ENCODE results near the gene TMEM259.
A peak's percentile ranks its signal among the peaks of the same experiment; 100 is the strongest.

TMEM259 gene

DNA sequence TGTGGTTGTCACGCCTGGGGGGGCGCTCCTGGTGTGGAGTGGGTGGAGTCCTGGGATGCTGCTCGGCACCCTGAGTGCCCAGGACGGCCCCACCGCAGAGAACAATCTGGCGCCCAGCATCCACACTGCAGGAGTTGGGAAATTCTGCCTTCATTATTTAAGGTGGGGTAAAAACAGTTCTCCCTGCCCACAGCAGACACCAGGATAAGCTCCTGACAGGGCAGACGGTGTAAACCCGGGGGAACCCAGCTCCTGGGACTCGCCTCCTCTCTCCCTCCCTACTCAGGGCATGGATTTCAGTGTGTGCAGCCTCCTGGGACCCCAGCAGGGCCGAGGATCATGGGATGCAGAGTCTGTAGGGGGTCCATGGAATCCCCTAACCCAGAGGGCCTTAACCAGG, 44.4 kb downstream of the TMEM259 start:
- H2BK15ac ChIP-seq (ENCODE audit: low read depth, poor library complexity, severe bottlenecking), result no peak overlapping the region
- H2AK5ac ChIP-seq (ENCODE audit: low read length, severe bottlenecking), result no peak overlapping the region
- no peak overlapping the region for H3K4ac ChIP-seq (ENCODE audit: low read depth in 1 of 2, low read length in 2 of 2)
- no peak overlapping the region for H3K9ac ChIP-seq (ENCODE audit: low read length)
- H2BK12ac ChIP-seq (ENCODE audit: low read length in 2 of 2), result no peak overlapping the region
- H3K4me2 ChIP-seq (ENCODE audit: low read length, poor library complexity, severe bottlenecking), result no peak overlapping the region
- H3K23ac ChIP-seq (ENCODE audit: low read length in 2 of 2), result no peak overlapping the region
- H3K18ac ChIP-seq (ENCODE audit: low read depth in 1 of 2, low read length in 2 of 2), result peak overlapping the region in 1 of 2 experiments; percentile 21
- no peak overlapping the region for H2AFZ ChIP-seq (ENCODE audit: low read depth, low read length)
- no peak overlapping the region for H2BK5ac ChIP-seq (ENCODE audit: low read depth, low read length, poor library complexity, severe bottlenecking)
- H3K9me3 ChIP-seq (ENCODE audit: control insufficient read depth, low read length), result no peaks in the 10 kb centered on the region
- H2BK120ac ChIP-seq (ENCODE audit: low read depth, low read length), result no peak overlapping the region
- H3K27me3 ChIP-seq (ENCODE audit: control insufficient read depth in 1 of 2, insufficient read depth in 1 of 2, low read length in 2 of 2), result no peaks in the 10 kb centered on the region
- no peak overlapping the region for H3K14ac ChIP-seq (ENCODE audit: low read length in 2 of 2)
- no peak overlapping the region for H4K8ac ChIP-seq (ENCODE audit: low read length)
- peaks cover 11 to 53% of the 10 kb centered on the region in 2 experiments for H3K36me3 ChIP-seq (ENCODE audit: control insufficient read depth in 1 of 2, insufficient read depth in 2 of 2, low read depth in 1 of 2, low read length in 2 of 2)
- no peak overlapping the region for H3K4me3 ChIP-seq (ENCODE audit: insufficient read depth in 1 of 2, low read depth in 1 of 2, low read length in 2 of 2)
- WGBS, result 86% methylated on average over 8 of the region's 10 CpGs
- H4K91ac ChIP-seq (ENCODE audit: low read length), result no peak overlapping the region
- DNase-seq, result no peak
- peaks cover 20% of the 10 kb centered on the region for H3K79me1 ChIP-seq (replicated peaks; ENCODE audit: low read length, poor library complexity, severe bottlenecking)
- H3K4me1 ChIP-seq (ENCODE audit: control insufficient read depth, insufficient read depth, low read depth, low read length), result peaks cover 21% of the 10 kb centered on the region
- no peak overlapping the region for H3K27ac ChIP-seq (ENCODE audit: low read length, poor library complexity, severe bottlenecking)

DNA sequence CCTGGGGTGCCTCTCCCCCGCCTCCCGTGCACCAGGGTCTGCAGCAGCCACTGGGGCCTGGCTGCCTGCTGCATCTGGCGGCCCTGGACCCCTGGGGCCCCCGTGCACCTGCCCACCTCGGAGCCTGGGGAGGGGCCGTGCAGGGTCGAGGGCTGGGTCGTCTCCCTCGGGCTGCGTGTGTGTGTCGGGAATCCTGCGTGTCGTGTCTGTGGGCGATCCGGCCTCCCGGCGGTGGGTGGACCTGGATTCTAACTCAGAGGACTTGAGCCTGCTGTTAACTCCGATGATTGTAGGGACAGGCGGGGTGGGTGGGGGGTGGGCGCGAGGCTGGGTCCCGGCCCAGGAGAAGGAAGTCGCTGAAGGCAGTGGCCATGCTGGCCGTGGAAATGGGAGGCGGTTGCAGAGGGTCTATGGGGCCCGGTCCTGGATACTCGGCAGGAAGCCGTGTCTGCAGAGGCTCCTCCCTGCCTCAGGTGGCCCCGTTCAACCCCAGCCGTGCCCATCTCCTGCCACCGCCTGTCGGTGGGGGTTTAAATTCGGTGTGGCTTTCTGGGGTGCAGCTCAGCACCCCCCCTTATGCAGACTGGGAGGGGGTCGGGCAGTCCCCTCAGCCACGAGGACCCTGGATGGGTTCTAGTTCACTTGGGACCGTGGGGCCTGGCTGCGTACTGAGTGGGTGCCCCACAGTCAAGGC, 46.2 kb downstream of the TMEM259 start:
- H3K14ac ChIP-seq (ENCODE audit: low read length in 2 of 2), result peak overlapping the region in 1 of 2 experiments; percentile 36
- no peak overlapping the region for H3K4me3 ChIP-seq (ENCODE audit: insufficient read depth in 1 of 2, low read depth in 1 of 2, low read length in 2 of 2)
- no peak overlapping the region for H3K18ac ChIP-seq (ENCODE audit: low read depth in 1 of 2, low read length in 2 of 2)
- H2BK5ac ChIP-seq (ENCODE audit: low read depth, low read length, poor library complexity, severe bottlenecking), result no peak overlapping the region
- 86% methylated on average over 37 of the region's 37 CpGs for WGBS
- H3K9me3 ChIP-seq (ENCODE audit: control insufficient read depth, low read length), result peaks cover 8% of the 10 kb centered on the region
- H3K36me3 ChIP-seq (ENCODE audit: control insufficient read depth in 1 of 2, insufficient read depth in 2 of 2, low read depth in 1 of 2, low read length in 2 of 2), result peaks cover 27 to 70% of the 10 kb centered on the region in 2 experiments
- no peak overlapping the region for H3K4ac ChIP-seq (ENCODE audit: low read depth in 1 of 2, low read length in 2 of 2)
- peaks cover 20% of the 10 kb centered on the region for H3K79me1 ChIP-seq (replicated peaks; ENCODE audit: low read length, poor library complexity, severe bottlenecking)
- H3K27ac ChIP-seq (ENCODE audit: low read length, poor library complexity, severe bottlenecking), result no peak overlapping the region
- H3K9ac ChIP-seq (ENCODE audit: low read length), result no peak overlapping the region
- H3K4me2 ChIP-seq (ENCODE audit: low read length, poor library complexity, severe bottlenecking), result no peak overlapping the region
- H4K91ac ChIP-seq (ENCODE audit: low read length), result no peak overlapping the region
- H3K23ac ChIP-seq (ENCODE audit: low read length in 2 of 2), result no peak overlapping the region
- no peak overlapping the region for H2BK120ac ChIP-seq (ENCODE audit: low read depth, low read length)
- H2BK15ac ChIP-seq (ENCODE audit: low read depth, poor library complexity, severe bottlenecking), result no peak overlapping the region
- H2BK12ac ChIP-seq (ENCODE audit: low read length in 2 of 2), result no peak overlapping the region
- DNase-seq, result no peak
- H3K4me1 ChIP-seq (ENCODE audit: control insufficient read depth, insufficient read depth, low read depth, low read length), result peaks cover 9% of the 10 kb centered on the region
- peak overlapping the region; percentile 40 for H4K8ac ChIP-seq (ENCODE audit: low read length)
- no peak overlapping the region for H2AFZ ChIP-seq (ENCODE audit: low read depth, low read length)
- H3K27me3 ChIP-seq (ENCODE audit: control insufficient read depth in 1 of 2, insufficient read depth in 1 of 2, low read length in 2 of 2), result no peaks in the 10 kb centered on the region
- no peak overlapping the region for H2AK5ac ChIP-seq (ENCODE audit: low read length, severe bottlenecking)

DNA sequence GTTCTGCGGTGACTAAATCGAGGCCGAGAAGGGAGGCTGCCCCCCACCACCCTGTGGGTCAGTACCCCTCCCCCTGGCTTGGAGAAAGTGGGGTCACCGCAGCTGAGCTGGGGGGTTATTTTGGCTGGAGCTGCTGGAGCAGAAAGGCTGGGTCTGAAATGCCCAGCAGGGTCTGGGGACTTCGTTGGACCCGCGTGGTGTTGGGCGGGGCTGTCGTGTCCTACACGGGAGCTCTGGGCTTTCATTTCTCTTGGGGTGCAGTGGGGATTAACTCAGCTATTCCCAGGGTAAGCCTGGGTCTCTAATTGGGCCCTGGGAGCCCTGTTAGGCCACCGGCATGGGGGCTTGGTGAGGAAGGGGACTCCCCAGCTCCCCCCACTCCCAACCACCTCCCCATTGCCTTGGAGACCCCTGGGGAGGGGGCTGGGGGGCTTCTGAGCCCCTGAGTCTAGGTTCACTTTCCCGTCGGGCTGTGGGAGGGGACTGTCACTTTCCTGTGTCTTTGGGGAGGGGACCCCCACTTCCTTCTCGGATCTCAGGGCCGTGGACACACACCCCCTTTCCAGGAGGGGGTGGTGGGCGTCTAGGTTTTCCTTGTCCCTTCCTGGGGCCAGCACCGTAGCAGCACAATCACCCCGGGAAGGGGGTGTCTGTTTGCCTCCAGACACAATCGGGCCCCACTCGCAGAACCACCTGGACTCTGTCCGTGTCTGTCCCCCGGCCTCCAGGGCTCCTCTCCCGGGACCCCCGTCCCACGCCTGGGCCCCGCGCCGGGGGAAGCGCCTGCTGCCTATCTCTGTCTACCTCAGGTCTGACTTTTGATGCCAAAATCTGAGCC, 47.0 kb downstream of the TMEM259 start:
- H3K14ac ChIP-seq (ENCODE audit: low read length in 2 of 2), result no peak overlapping the region
- H3K4me3 ChIP-seq (ENCODE audit: insufficient read depth in 1 of 2, low read depth in 1 of 2, low read length in 2 of 2), result peak overlapping the region in 1 of 2 experiments; percentile 18
- H3K79me1 ChIP-seq (replicated peaks; ENCODE audit: low read length, poor library complexity, severe bottlenecking), result peaks cover 20% of the 10 kb centered on the region
- no peak overlapping the region for H3K4me2 ChIP-seq (ENCODE audit: low read length, poor library complexity, severe bottlenecking)
- H3K27me3 ChIP-seq (ENCODE audit: control insufficient read depth in 1 of 2, insufficient read depth in 1 of 2, low read length in 2 of 2), result no peaks in the 10 kb centered on the region
- no peak overlapping the region for H2AFZ ChIP-seq (ENCODE audit: low read depth, low read length)
- no peak overlapping the region for H3K23ac ChIP-seq (ENCODE audit: low read length in 2 of 2)
- H2AK5ac ChIP-seq (ENCODE audit: low read length, severe bottlenecking), result no peak overlapping the region
- DNase-seq, result no peak
- no peak overlapping the region for H3K18ac ChIP-seq (ENCODE audit: low read depth in 1 of 2, low read length in 2 of 2)
- H3K9me3 ChIP-seq (ENCODE audit: control insufficient read depth, low read length), result peaks cover 8% of the 10 kb centered on the region
- H3K9ac ChIP-seq (ENCODE audit: low read length), result no peak overlapping the region
- WGBS, result 93% methylated on average over 28 of the region's 29 CpGs
- H4K91ac ChIP-seq (ENCODE audit: low read length), result peak overlapping the region; percentile 31
- H3K27ac ChIP-seq (ENCODE audit: low read length, poor library complexity, severe bottlenecking), result no peak overlapping the region
- H4K8ac ChIP-seq (ENCODE audit: low read length), result no peak overlapping the region
- no peak overlapping the region for H3K4ac ChIP-seq (ENCODE audit: low read depth in 1 of 2, low read length in 2 of 2)
- H3K4me1 ChIP-seq (ENCODE audit: control insufficient read depth, insufficient read depth, low read depth, low read length), result peaks cover 3% of the 10 kb centered on the region
- peaks cover 32 to 77% of the 10 kb centered on the region in 2 experiments for H3K36me3 ChIP-seq (ENCODE audit: control insufficient read depth in 1 of 2, insufficient read depth in 2 of 2, low read depth in 1 of 2, low read length in 2 of 2)
- no peak overlapping the region for H2BK120ac ChIP-seq (ENCODE audit: low read depth, low read length)
- H2BK15ac ChIP-seq (ENCODE audit: low read depth, poor library complexity, severe bottlenecking), result no peak overlapping the region
- H2BK5ac ChIP-seq (ENCODE audit: low read depth, low read length, poor library complexity, severe bottlenecking), result no peak overlapping the region
- no peak overlapping the region for H2BK12ac ChIP-seq (ENCODE audit: low read length in 2 of 2)

DNA sequence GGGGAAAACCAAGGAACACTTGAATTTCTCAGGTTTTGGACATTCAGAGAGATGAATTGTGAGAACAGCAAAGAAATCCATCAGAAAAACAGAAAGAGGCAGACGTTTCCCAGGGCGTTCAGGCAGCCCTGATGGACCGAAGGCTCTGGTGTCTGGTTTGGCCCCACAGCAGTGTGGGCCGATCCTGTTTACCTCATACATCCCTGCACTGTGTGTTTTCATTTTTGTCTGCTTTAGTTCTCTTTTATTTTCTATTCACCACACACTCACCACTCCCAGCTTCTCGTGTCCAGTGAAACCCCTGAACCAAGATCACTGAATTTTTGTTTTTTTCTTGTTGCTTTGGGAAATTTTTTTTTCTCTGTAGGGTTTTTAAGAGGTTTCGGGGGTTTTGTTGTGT, 48.6 kb downstream of the TMEM259 start:
- 90% methylated on average over 4 of the region's 6 CpGs for WGBS
- Histone ChIP-seq H2BK5ac (ENCODE audit: low read depth, low read length, poor library complexity, severe bottlenecking) (no peak overlapping the region), H4K8ac (ENCODE audit: low read length) (no peak overlapping the region), H3K23ac (ENCODE audit: low read length in 2 of 2) (no peak overlapping the region), H3K4me1 (ENCODE audit: control insufficient read depth, insufficient read depth, low read depth, low read length) (peaks cover 9% of the 10 kb centered on the region), H4K91ac (ENCODE audit: low read length) (no peak overlapping the region), H3K4me2 (ENCODE audit: low read length, poor library complexity, severe bottlenecking) (no peak overlapping the region), H3K9ac (ENCODE audit: low read length) (no peak overlapping the region), H3K9me3 (ENCODE audit: control insufficient read depth, low read length) (peaks cover 8% of the 10 kb centered on the region), H2AK5ac (ENCODE audit: low read length, severe bottlenecking) (no peak overlapping the region), H3K18ac (ENCODE audit: low read depth in 1 of 2, low read length in 2 of 2) (no peak overlapping the region), H3K27me3 (ENCODE audit: control insufficient read depth in 1 of 2, insufficient read depth in 1 of 2, low read length in 2 of 2) (no peaks in the 10 kb centered on the region), H3K4ac (ENCODE audit: low read depth in 1 of 2, low read length in 2 of 2) (no peak overlapping the region), H3K79me1 (replicated peaks; ENCODE audit: low read length, poor library complexity, severe bottlenecking) (peaks cover 22% of the 10 kb centered on the region), H2BK15ac (ENCODE audit: low read depth, poor library complexity, severe bottlenecking) (no peak overlapping the region), H3K36me3 (ENCODE audit: control insufficient read depth in 1 of 2, insufficient read depth in 2 of 2, low read depth in 1 of 2, low read length in 2 of 2) (peaks cover 43 to 88% of the 10 kb centered on the region in 2 experiments), H2BK12ac (ENCODE audit: low read length in 2 of 2) (no peak overlapping the region), H3K27ac (ENCODE audit: low read length, poor library complexity, severe bottlenecking) (no peak overlapping the region), H2AFZ (ENCODE audit: low read depth, low read length) (no peak overlapping the region), H3K4me3 (ENCODE audit: insufficient read depth in 1 of 2, low read depth in 1 of 2, low read length in 2 of 2) (no peak overlapping the region), H3K14ac (ENCODE audit: low read length in 2 of 2) (no peak overlapping the region), H2BK120ac (ENCODE audit: low read depth, low read length) (no peak overlapping the region)
- no peak for DNase-seq

Data from mesenchymal stem cell (in vitro differentiated cells and primary cell).